Panc1 (cell line): ENCODE measurements around the gene ALS2CL.

Experiments used
- CTCF ChIP-seq: fragments of 450-650 bp; IDR thresholded peaks from 2 replicates; pipeline ENCODE4 v1.5.1; 2017; ENCODE audit warnings: mild to moderate bottlenecking
- TF ChIP-seq, protein P1 (sequence below), 2 experiments: IDR thresholded peaks; 2 replicates each; pipeline ENCODE4 v1.6.1; 2011 to 2012; ENCODE audit warnings: low read depth in 2 of 2, control low read depth in 1 of 2, low read length in 1 of 2, mild to moderate bottlenecking in 1 of 2, moderate library complexity in 1 of 2; ENCODE audit not compliant: insufficient read depth in 1 of 2

GRCh38 chr3:46710229-46710628, 16.8 kb upstream of the ALS2CL start:
- TF ChIP-seq CTCF = no peak
- TF ChIP-seq, protein P1, sequence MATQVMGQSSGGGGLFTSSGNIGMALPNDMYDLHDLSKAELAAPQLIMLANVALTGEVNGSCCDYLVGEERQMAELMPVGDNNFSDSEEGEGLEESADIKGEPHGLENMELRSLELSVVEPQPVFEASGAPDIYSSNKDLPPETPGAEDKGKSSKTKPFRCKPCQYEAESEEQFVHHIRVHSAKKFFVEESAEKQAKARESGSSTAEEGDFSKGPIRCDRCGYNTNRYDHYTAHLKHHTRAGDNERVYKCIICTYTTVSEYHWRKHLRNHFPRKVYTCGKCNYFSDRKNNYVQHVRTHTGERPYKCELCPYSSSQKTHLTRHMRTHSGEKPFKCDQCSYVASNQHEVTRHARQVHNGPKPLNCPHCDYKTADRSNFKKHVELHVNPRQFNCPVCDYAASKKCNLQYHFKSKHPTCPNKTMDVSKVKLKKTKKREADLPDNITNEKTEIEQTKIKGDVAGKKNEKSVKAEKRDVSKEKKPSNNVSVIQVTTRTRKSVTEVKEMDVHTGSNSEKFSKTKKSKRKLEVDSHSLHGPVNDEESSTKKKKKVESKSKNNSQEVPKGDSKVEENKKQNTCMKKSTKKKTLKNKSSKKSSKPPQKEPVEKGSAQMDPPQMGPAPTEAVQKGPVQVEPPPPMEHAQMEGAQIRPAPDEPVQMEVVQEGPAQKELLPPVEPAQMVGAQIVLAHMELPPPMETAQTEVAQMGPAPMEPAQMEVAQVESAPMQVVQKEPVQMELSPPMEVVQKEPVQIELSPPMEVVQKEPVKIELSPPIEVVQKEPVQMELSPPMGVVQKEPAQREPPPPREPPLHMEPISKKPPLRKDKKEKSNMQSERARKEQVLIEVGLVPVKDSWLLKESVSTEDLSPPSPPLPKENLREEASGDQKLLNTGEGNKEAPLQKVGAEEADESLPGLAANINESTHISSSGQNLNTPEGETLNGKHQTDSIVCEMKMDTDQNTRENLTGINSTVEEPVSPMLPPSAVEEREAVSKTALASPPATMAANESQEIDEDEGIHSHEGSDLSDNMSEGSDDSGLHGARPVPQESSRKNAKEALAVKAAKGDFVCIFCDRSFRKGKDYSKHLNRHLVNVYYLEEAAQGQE (IDR thresholded peaks at IDR 0.05; ENCODE audit: insufficient read depth in 1 of 2, low read depth in 2 of 2, low read length in 1 of 2) = no peak
